Sigmoid colon (tissue), 7 donors: ENCODE data around the gene ANTXR1. TPM values are rescaled to one million over a fixed set of nuclear protein-coding genes. Genes with fewer than 3 reads are reported as not detected.

Experiments
- DNase-seq: peaks from one replicate; pipeline ENCODE4 v3.0.0-alpha.2; 2019
- H3K27ac ChIP-seq, 4 donors: fragments of 200-600 bp; sonication (generic); one replicate each; pipeline ENCODE4 v1.5.1; 2016 to 2019; ENCODE audit warnings: mild to moderate bottlenecking in 1 of 4
- H3K27me3 ChIP-seq, 3 donors: fragments of 200-600 bp; sonication (generic); one replicate each; pipeline ENCODE4 v1.5.1; 2019; ENCODE audit warnings: mild to moderate bottlenecking in 1 of 3
- H3K36me3 ChIP-seq, 4 donors: fragments of 200-600 bp; sonication (generic); one replicate each; pipeline ENCODE4 v1.5.1; 2016 to 2019
- H3K4me1 ChIP-seq, 4 donors: fragments of 200-600 bp; sonication (generic); one replicate each; pipeline ENCODE4 v1.5.1; 2017 to 2019
- H3K4me3 ChIP-seq, 4 donors: fragments of 200-600 bp; sonication (generic); one replicate each; pipeline ENCODE4 v1.5.1; 2017 to 2019; ENCODE audit warnings: mild to moderate bottlenecking in 2 of 4, moderate library complexity in 1 of 4
- H3K9me3 ChIP-seq, 4 donors: fragments of 200-600 bp in 3 of 4; sonication (generic) in 3 of 4; one replicate each; pipeline versions ENCODE4 v1.5.1 to v1.6.1; 2013 to 2019
- EP300 ChIP-seq, 4 donors: sonication (generic); formaldehyde crosslinking; IDR thresholded peaks; one replicate each; pipeline ENCODE4 v1.6.1; 2017; ENCODE audit warnings: antibody characterized with exemption in 4 of 4
- POLR2A ChIP-seq, 2 donors: fragments of 450-650 bp; IDR thresholded peaks; one replicate each; pipeline ENCODE4 v1.6.1; 2016; ENCODE audit warnings: antibody characterized with exemption in 2 of 2, mild to moderate bottlenecking in 2 of 2, moderate library complexity in 2 of 2
- POLR2AphosphoS5 ChIP-seq, 4 donors: sonication (generic); formaldehyde crosslinking; IDR thresholded peaks; one replicate each; pipeline ENCODE4 v1.6.1; 2017; ENCODE audit warnings: antibody characterized with exemption in 4 of 4
- WGBS, 2 donors: extraction: QIAGEN DNeasy Blood & Tissue Kit; methylation state at CpG; one replicate each; pipeline ENCODE4 v1.1.7; 2013; 5-methylcytosine and 5-hydroxymethylcytosine counted together
- intact Hi-C: fragments of 100-400 bp; cut with DNase I; formaldehyde crosslinking; loops from one replicate; pipeline ENCODE4 v1.15.1; 2023
- polyA plus RNA-seq, 3 donors: library from polyadenylated mRNA; stranded (reverse); fragments of 200-250 nt; gene quantifications; one replicate each; pipeline ENCODE4 v1.2.3, GENCODE V29; 2013
- total RNA-seq, 4 donors: library from RNA; depleted of rRNA; stranded (reverse); fragments of >200 nt; gene quantifications; one replicate each; pipeline ENCODE4 v1.1.0, GENCODE V29; 2016
- TF ChIP-seq, protein P1 (sequence below), 4 experiments: fragments of 450-650 bp in 3 of 4; fragments of 200-600 bp in 1 of 4; IDR thresholded peaks; one replicate each; pipeline ENCODE4 v1.5.1; 2016 to 2019; ENCODE audit warnings: antibody characterized with exemption in 4 of 4, mild to moderate bottlenecking in 3 of 4, moderate library complexity in 2 of 4
- donor health status: healthy with polysubstance abuse.
- donor health status: Bipolar disorder and iron deficiency.
- donor health status: healthy.

ANTXR1 gene
- total and polyA plus RNA-seq, 7 donors = 3.0 to 79.8 (median 44.6) TPM

DNA sequence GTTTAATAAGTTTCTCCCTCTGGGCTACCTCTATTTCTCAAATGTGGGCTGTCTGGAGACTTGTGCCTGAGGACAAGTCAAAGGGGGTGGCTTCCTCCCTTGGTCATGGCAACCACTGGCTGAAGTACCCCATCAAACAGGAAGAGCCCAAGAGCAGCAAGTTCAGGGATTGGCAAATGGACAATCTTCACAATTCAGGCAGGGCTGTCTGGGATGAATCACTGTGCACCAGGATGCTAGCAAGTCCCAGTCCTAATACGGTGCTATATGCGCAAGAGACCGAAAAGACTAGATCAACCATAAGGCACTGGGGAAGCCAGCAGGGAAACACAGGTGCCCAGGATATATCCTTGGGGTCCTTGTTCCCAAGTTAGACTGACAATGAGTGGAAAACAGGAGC, 75.5 kb downstream of the ANTXR1 start:
- intact Hi-C loops = no loop called here
- Histone ChIP-seq H3K27me3 (no peaks in the 10 kb centered on the region), H3K4me3 (no peak overlapping the region), H3K4me1 (peaks cover 0 to 6% (median 4%) of the 10 kb centered on the region in 4 donors), H3K27ac (peak overlapping the region in 1 of 4 donors; percentile 52), H3K9me3 (no peaks in the 10 kb centered on the region), H3K36me3 (peaks cover 0 to 38% (median 5%) of the 10 kb centered on the region in 4 donors)
- TF ChIP-seq, protein P1, sequence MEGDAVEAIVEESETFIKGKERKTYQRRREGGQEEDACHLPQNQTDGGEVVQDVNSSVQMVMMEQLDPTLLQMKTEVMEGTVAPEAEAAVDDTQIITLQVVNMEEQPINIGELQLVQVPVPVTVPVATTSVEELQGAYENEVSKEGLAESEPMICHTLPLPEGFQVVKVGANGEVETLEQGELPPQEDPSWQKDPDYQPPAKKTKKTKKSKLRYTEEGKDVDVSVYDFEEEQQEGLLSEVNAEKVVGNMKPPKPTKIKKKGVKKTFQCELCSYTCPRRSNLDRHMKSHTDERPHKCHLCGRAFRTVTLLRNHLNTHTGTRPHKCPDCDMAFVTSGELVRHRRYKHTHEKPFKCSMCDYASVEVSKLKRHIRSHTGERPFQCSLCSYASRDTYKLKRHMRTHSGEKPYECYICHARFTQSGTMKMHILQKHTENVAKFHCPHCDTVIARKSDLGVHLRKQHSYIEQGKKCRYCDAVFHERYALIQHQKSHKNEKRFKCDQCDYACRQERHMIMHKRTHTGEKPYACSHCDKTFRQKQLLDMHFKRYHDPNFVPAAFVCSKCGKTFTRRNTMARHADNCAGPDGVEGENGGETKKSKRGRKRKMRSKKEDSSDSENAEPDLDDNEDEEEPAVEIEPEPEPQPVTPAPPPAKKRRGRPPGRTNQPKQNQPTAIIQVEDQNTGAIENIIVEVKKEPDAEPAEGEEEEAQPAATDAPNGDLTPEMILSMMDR (IDR thresholded peaks at IDR 0.05) = no peak
- TF ChIP-seq POLR2AphosphoS5 (IDR thresholded peaks at IDR 0.05) (no peak), EP300 (IDR thresholded peaks at IDR 0.05) (no peak), POLR2A (IDR thresholded peaks at IDR 0.05) (no peak)
- DNase-seq = no peak
- 96% methylated on average over 3 of the region's 3 CpGs for WGBS, 2 donors

DNA sequence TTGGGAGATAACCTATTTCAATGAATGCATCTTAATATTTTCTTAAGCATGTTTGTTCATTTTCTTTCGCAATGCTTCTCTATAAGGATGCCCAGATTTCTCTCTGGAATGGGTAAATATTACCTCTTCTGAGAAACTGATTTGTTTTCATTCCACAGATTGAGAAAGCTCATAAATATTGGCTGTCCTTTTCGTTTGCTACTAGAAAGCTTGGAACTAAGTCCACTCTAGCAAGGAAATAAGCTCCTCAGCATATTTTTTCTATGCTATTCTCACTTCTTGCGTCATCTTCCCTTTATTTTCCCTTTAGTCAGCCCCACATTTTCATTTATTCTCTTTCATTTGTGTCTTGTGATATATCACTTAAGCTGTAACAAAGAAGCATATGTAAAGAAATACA, 76.3 kb downstream of the ANTXR1 start:
- no peaks in the 10 kb centered on the region for H3K27me3 ChIP-seq
- 69 to 77% methylated on average over 3 of the region's 3 CpGs for whole genome bisulfite sequencing, 2 donors
- intact Hi-C loops = no loop called here
- no peak for DNase-seq
- H3K9me3 ChIP-seq = no peaks in the 10 kb centered on the region
- no peak overlapping the region for H3K27ac ChIP-seq
- peaks cover 0 to 1% (median 0%) of the 10 kb centered on the region in 4 donors for H3K4me1 ChIP-seq
- H3K4me3 ChIP-seq = no peak overlapping the region
- TF ChIP-seq POLR2AphosphoS5 (IDR thresholded peaks at IDR 0.05) (no peak), POLR2A (IDR thresholded peaks at IDR 0.05) (no peak), EP300 (IDR thresholded peaks at IDR 0.05) (no peak)
- TF ChIP-seq, protein P1 (IDR thresholded peaks at IDR 0.05) = no peak
- peaks cover 0 to 42% (median 5%) of the 10 kb centered on the region in 4 donors for H3K36me3 ChIP-seq

DNA sequence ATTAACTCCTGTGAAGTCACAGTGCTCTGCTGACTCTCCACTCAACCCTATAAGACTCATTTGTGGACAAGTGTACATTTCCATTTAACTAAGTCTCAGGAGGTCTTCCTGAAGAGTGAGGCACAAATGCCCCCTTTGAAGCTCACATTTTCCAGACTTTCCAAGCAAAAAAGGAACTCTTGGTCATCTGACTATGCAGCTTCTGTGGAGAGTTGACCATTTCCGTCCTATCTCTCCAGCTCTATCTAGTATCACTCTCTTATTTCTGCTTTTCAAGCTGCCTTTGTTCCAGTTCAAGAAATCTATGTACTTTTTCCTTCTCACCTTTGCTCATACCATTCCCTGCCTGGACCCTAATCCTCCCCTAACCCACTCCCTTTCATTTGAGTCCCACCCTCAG, 77.0 kb downstream of the ANTXR1 start:
- peaks cover 0 to 9% (median 1%) of the 10 kb centered on the region in 4 donors for H3K4me1 ChIP-seq
- peaks cover 0 to 42% (median 5%) of the 10 kb centered on the region in 4 donors for H3K36me3 ChIP-seq
- no peak overlapping the region for H3K4me3 ChIP-seq
- DNase-seq = no peak
- peak overlapping the region in 2 of 4 donors; percentile 41 to 44 for H3K27ac ChIP-seq
- no peaks in the 10 kb centered on the region for H3K27me3 ChIP-seq
- H3K9me3 ChIP-seq = no peaks in the 10 kb centered on the region
- no peak for TF ChIP-seq EP300 (IDR thresholded peaks at IDR 0.05)
- no peak for TF ChIP-seq POLR2A (IDR thresholded peaks at IDR 0.05)
- TF ChIP-seq, protein P1 (IDR thresholded peaks at IDR 0.05) = no peak
- no peak for TF ChIP-seq POLR2AphosphoS5 (IDR thresholded peaks at IDR 0.05)
- intact Hi-C loops = no loop called here
- WGBS, 2 donors = 88 to 95% methylated on average over 1 of the region's 1 CpG

DNA sequence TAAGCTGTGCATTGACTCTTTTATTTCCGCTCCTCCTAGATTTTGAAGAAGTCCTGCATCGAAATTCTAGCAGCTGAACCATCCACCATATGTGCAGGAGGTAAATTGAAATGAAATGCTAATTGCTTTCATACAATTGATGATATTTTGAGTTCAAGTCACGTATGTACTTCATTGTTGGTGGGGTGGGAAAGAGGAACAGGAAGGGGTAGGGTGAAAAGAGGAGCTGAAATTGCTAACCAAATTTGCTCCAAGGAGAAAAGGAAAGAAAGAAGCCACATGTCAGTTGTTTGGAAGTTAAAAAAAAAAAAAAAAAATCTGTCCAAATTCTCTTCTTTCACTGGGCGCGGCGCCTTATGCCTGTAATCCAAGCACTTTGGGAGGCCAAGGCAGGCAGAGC, 77.8 kb downstream of the ANTXR1 start:
- no peak for DNase-seq
- H3K4me3 ChIP-seq = no peak overlapping the region
- no peaks in the 10 kb centered on the region for H3K27me3 ChIP-seq
- peak overlapping the region in 1 of 4 donors; percentile 41 for H3K27ac ChIP-seq
- intact Hi-C loops = no loop called here
- H3K4me1 ChIP-seq = peaks cover 0 to 16% (median 5%) of the 10 kb centered on the region in 4 donors
- H3K9me3 ChIP-seq = no peaks in the 10 kb centered on the region
- WGBS, 2 donors = 92 to 93% methylated on average over 6 of the region's 6 CpGs
- peaks cover 0 to 42% (median 5%) of the 10 kb centered on the region in 4 donors for H3K36me3 ChIP-seq
- TF ChIP-seq POLR2AphosphoS5 (IDR thresholded peaks at IDR 0.05) (no peak), EP300 (IDR thresholded peaks at IDR 0.05) (no peak), POLR2A (IDR thresholded peaks at IDR 0.05) (no peak)
- TF ChIP-seq, protein P1 (IDR thresholded peaks at IDR 0.05) = no peak

DNA sequence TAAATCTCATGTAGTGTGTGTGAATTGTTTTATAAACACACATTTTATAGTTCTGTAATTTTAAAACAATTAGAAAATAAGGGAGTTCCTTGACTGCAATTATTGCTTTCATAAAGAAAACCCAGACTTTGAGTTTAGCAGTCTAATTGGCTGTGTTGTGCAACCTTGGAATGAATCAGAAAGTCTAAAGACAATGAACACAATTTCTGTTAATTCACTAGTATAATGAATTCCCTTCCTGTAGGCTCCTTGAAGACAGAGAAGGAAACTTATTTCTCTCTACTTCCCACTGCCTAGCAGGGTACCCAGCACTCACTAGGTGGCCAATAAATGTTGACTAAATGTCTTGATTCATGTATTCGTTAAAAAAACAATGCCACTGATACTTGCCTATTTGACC, 79.9 kb downstream of the ANTXR1 start:
- H3K9me3 ChIP-seq = no peaks in the 10 kb centered on the region
- intact Hi-C loops = no loop called here
- no peak overlapping the region for H3K4me3 ChIP-seq
- no peaks in the 10 kb centered on the region for H3K27me3 ChIP-seq
- peaks cover 0 to 42% (median 5%) of the 10 kb centered on the region in 4 donors for H3K36me3 ChIP-seq
- H3K4me1 ChIP-seq = peaks cover 0 to 22% (median 10%) of the 10 kb centered on the region in 4 donors
- no peak for TF ChIP-seq POLR2AphosphoS5 (IDR thresholded peaks at IDR 0.05)
- WGBS, 2 donors = 94 to 97% methylated on average over 1 of the region's 1 CpG
- no peak for DNase-seq
- no peak overlapping the region for H3K27ac ChIP-seq
